Spleen (tissue), 11 donors: ENCODE data around the gene SLC26A1. TPM values are rescaled to one million over a fixed set of nuclear protein-coding genes. Genes with fewer than 3 reads are reported as not detected.

Source experiments
- DNase-seq: peaks from one replicate; pipeline ENCODE4 v3.0.0-alpha.2; 2020
- H3K27ac ChIP-seq, 8 donors: fragments of 200-600 bp; sonication (generic) in 7 of 8; 1 replicate in 4 of 8; 2 replicates in 4 of 8; pipeline versions ENCODE4 v1.5.0 to v1.8.0; 2016 to 2021; ENCODE audit warnings: inconsistent platforms in 4 of 8, mild to moderate bottlenecking in 4 of 8, moderate library complexity in 1 of 8
- H3K27me3 ChIP-seq, 7 donors: fragments of 200-600 bp; sonication (generic) in 6 of 7; replicated peaks in 1 of 7; 1 replicate in 4 of 7; 2 replicates in 3 of 7; pipeline versions ENCODE4 v1.5.0 to v1.8.0; 2016 to 2021; ENCODE audit warnings: inconsistent platforms in 3 of 7, mild to moderate bottlenecking in 1 of 7
- H3K36me3 ChIP-seq, 6 donors: fragments of 200-600 bp; sonication (generic) in 5 of 6; 1 replicate in 4 of 6; 2 replicates in 2 of 6; pipeline versions ENCODE4 v1.5.0 to v1.8.0; 2016 to 2021; ENCODE audit warnings: inconsistent platforms in 2 of 6
- H3K4me1 ChIP-seq, 6 donors: fragments of 200-600 bp; sonication (generic) in 5 of 6; 1 replicate in 3 of 6; 2 replicates in 3 of 6; pipeline versions ENCODE4 v1.5.0 to v1.8.0; 2016 to 2021; ENCODE audit warnings: inconsistent platforms in 3 of 6
- H3K4me3 ChIP-seq, 8 donors: fragments of 200-600 bp; sonication (generic) in 7 of 8; 1 replicate in 4 of 8; 2 replicates in 4 of 8; pipeline versions ENCODE4 v1.5.0 to v1.8.0; 2016 to 2021; ENCODE audit warnings: inconsistent platforms in 4 of 8, mild to moderate bottlenecking in 4 of 8, moderate library complexity in 2 of 8
- H3K9me3 ChIP-seq, 8 donors: fragments of 200-600 bp; sonication (generic) in 7 of 8; 1 replicate in 4 of 8; 2 replicates in 4 of 8; pipeline versions ENCODE4 v1.5.0 to v1.8.0; 2016 to 2021; ENCODE audit warnings: inconsistent platforms in 4 of 8
- POLR2A ChIP-seq, 3 donors: fragments of 450-650 bp; IDR thresholded peaks; one replicate each; pipeline ENCODE4 v1.5.1; 2017; ENCODE audit warnings: antibody characterized with exemption in 3 of 3, mild to moderate bottlenecking in 1 of 3
- POLR2AphosphoS5 ChIP-seq, 3 donors: sonication (generic); formaldehyde crosslinking; IDR thresholded peaks; one replicate each; pipeline ENCODE4 v1.5.1; 2017; ENCODE audit warnings: antibody characterized with exemption in 3 of 3
- WGBS, 5 donors: extraction: QIAGEN DNeasy Blood & Tissue Kit in 3 of 5; methylation state at CpG; one replicate each; pipeline versions ENCODE4 v1.1.5 to v1.1.7; 2013 to 2018; 5-methylcytosine and 5-hydroxymethylcytosine counted together
- intact Hi-C: fragments of 100-400 bp; cut with DNase I; formaldehyde crosslinking; loops from one replicate; pipeline ENCODE4 v1.15.0; 2023; ENCODE audit warnings: low total_unique reads
- polyA plus RNA-seq, 3 donors: library from polyadenylated mRNA; stranded (reverse); fragments of 200-250 nt; gene quantifications; one replicate each; pipeline ENCODE4 v1.2.1, GENCODE V29; 2013
- total RNA-seq, 7 donors: library from RNA; depleted of rRNA in 3 of 7; stranded (reverse); fragments of >200 nt in 3 of 7; fragmentation: NEBNext Ultra II Directional in 4 of 7; extraction: Animal tissue kit (Norgen Biotek cat#: 25700) in 4 of 7; gene quantifications; one replicate each; pipeline versions ENCODE4 v1.1.0 to v1.2.1, GENCODE V29; 2016 to 2021
- TF ChIP-seq, protein P1 (sequence below), 11 experiments: fragments of 200-600 bp in 7 of 11; fragments of 450-650 bp in 4 of 11; sonication (generic) in 4 of 11; IDR thresholded peaks in 8 of 11; conservative IDR thresholded peaks in 3 of 11; 1 replicate in 7 of 11; 2 replicates in 4 of 11; pipeline versions ENCODE4 v1.4.0 to v1.8.0; 2016 to 2021; ENCODE audit warnings: antibody characterized with exemption in 11 of 11, inconsistent platforms in 4 of 11, mild to moderate bottlenecking in 1 of 11
- donor health status: healthy with polysubstance abuse.
- donor health status: DM: no; HTN: no; CAD: no; lungs with moderate emphysema.
- donor health status: DM: no; HTN: no; CAD: no.
- donor health status: Bipolar disorder and iron deficiency.
- donor health status: healthy.
- donor health status: DM: no; HTN: no; CAD: no.
- donor health status: DM: yes; HTN: yes; CAD: no.

Gene SLC26A1
- total and polyA plus RNA-seq, 10 donors, result 0.07 to 0.68 (median 0.24) TPM; not detected in 1

- Histone ChIP-seq H3K36me3 (peaks cover 0 to 26% (median 14%) of the 10 kb centered on the region in 6 donors), H3K9me3 (no peaks in the 10 kb centered on the region), H3K27me3 (peaks cover 0 to 19% (median 13%) of the 10 kb centered on the region in 7 donors), H3K4me1 (peaks cover 0 to 35% (median 21%) of the 10 kb centered on the region in 6 donors), H3K4me3 (no peak overlapping the region), H3K27ac (no peak overlapping the region)
- intact Hi-C loops, result no loop called here
- no peak for TF ChIP-seq POLR2AphosphoS5 (IDR thresholded peaks at IDR 0.05)
- TF ChIP-seq, protein P1, sequence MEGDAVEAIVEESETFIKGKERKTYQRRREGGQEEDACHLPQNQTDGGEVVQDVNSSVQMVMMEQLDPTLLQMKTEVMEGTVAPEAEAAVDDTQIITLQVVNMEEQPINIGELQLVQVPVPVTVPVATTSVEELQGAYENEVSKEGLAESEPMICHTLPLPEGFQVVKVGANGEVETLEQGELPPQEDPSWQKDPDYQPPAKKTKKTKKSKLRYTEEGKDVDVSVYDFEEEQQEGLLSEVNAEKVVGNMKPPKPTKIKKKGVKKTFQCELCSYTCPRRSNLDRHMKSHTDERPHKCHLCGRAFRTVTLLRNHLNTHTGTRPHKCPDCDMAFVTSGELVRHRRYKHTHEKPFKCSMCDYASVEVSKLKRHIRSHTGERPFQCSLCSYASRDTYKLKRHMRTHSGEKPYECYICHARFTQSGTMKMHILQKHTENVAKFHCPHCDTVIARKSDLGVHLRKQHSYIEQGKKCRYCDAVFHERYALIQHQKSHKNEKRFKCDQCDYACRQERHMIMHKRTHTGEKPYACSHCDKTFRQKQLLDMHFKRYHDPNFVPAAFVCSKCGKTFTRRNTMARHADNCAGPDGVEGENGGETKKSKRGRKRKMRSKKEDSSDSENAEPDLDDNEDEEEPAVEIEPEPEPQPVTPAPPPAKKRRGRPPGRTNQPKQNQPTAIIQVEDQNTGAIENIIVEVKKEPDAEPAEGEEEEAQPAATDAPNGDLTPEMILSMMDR (IDR thresholded peaks at IDR 0.05 in 8 of 11, conservative IDR thresholded peaks at IDR 0.05 in 3 of 11), result no peak
- TF ChIP-seq POLR2A (IDR thresholded peaks at IDR 0.05), result no peak
- no peak for DNase-seq
- WGBS, 5 donors, result 89 to 95% (median 94%) methylated on average over 26 to 32 of the region's 32 CpGs
These were observed 31.8 kb upstream of the SLC26A1 start for GRCh38 chr4:1024882-1025545.

DNA sequence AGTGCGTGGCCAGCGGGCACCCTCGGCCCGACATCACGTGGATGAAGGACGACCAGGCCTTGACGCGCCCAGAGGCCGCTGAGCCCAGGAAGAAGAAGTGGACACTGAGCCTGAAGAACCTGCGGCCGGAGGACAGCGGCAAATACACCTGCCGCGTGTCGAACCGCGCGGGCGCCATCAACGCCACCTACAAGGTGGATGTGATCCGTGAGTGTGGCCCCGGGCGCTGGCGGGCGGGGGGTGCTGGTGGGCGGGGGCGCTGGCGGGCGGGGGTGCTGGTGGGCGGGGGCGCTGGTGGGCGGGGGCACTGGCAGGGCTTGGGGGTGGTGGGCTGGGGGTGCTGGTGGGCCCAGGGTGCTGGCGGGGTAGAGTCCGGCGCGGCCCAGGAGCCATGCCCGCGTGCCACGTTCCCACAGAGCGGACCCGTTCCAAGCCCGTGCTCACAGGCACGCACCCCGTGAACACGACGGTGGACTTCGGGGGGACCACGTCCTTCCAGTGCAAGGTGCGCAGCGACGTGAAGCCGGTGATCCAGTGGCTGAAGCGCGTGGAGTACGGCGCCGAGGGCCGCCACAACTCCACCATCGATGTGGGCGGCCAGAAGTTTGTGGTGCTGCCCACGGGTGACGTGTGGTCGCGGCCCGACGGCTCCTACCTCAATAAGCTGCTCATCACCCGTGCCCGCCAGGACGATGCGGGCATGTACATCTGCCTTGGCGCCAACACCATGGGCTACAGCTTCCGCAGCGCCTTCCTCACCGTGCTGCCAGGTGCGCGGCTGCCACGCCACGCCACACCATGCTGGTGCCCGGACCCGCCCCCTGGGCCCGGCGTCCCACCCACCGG, 30.9 kb upstream of the SLC26A1 start:
- H3K36me3 ChIP-seq, result peaks cover 0 to 26% (median 14%) of the 10 kb centered on the region in 6 donors
- peaks cover 0 to 37% (median 21%) of the 10 kb centered on the region in 6 donors for H3K4me1 ChIP-seq
- 93 to 97% (median 97%) methylated on average over 68 to 83 of the region's 83 CpGs for WGBS, 5 donors
- TF ChIP-seq POLR2A (IDR thresholded peaks at IDR 0.05) (no peak), POLR2AphosphoS5 (IDR thresholded peaks at IDR 0.05) (no peak)
- TF ChIP-seq, protein P1 (IDR thresholded peaks at IDR 0.05 in 8 of 11, conservative IDR thresholded peaks at IDR 0.05 in 3 of 11), result no peak
- H3K9me3 ChIP-seq, result no peaks in the 10 kb centered on the region
- H3K27me3 ChIP-seq, result peaks cover 0 to 11% (median 4%) of the 10 kb centered on the region in 7 donors
- H3K4me3 ChIP-seq, result no peak overlapping the region
- no peak for DNase-seq
- no peak overlapping the region for H3K27ac ChIP-seq
- intact Hi-C loops, result no loop called here

GRCh38 chr4:1023075-1023640, 30.0 kb upstream of the SLC26A1 start:
- no peaks in the 10 kb centered on the region for H3K9me3 ChIP-seq
- 85 to 96% (median 94%) methylated on average over 3 to 20 of the region's 20 CpGs for WGBS, 5 donors
- DNase-seq, result no peak

More at GRCh38 chr4:1023075-1023640, 30.0 kb upstream of the SLC26A1 start:
- Histone ChIP-seq H3K27ac (no peak overlapping the region), H3K4me3 (no peak overlapping the region), H3K36me3 (peaks cover 0 to 26% (median 14%) of the 10 kb centered on the region in 6 donors), H3K27me3 (peaks cover 0 to 1% (median 0%) of the 10 kb centered on the region in 7 donors), H3K4me1 (peaks cover 0 to 37% (median 21%) of the 10 kb centered on the region in 6 donors)
- intact Hi-C loops, result no loop called here
- TF ChIP-seq, protein P1 (IDR thresholded peaks at IDR 0.05 in 8 of 11, conservative IDR thresholded peaks at IDR 0.05 in 3 of 11), result no peak
- TF ChIP-seq POLR2A (IDR thresholded peaks at IDR 0.05) (no peak), POLR2AphosphoS5 (IDR thresholded peaks at IDR 0.05) (no peak)
